ENCODE results near the gene TEKT2.

The TEKT2 gene

GRCh38 chr1:36125129-36125991 lies 41.5 kb downstream of the TEKT2 start, which contains the start of gene COL8A2:
Gene COL8A2 (minus strand): TSS chr1:36125222. CDS start chr1:36100242, 24,980 bp downstream.
- H3K4me3 ChIP-seq (ENCODE audit: low read depth, low read length), result peak within 1 kb of the TSS; percentile 28
- no peak for DNase-seq (ENCODE audit: low read depth)

- H3K4me3 ChIP-seq (ENCODE audit: low read depth, low read length), result no peak overlapping the region
- no peak for DNase-seq (ENCODE audit: low read depth)
Measured at GRCh38 chr1:36126005-36126716, 42.3 kb downstream of the TEKT2 start.

- no peak for DNase-seq (ENCODE audit: low read depth)
Measured at GRCh38 chr1:36126797-36127500, 43.1 kb downstream of the TEKT2 start.

DNA sequence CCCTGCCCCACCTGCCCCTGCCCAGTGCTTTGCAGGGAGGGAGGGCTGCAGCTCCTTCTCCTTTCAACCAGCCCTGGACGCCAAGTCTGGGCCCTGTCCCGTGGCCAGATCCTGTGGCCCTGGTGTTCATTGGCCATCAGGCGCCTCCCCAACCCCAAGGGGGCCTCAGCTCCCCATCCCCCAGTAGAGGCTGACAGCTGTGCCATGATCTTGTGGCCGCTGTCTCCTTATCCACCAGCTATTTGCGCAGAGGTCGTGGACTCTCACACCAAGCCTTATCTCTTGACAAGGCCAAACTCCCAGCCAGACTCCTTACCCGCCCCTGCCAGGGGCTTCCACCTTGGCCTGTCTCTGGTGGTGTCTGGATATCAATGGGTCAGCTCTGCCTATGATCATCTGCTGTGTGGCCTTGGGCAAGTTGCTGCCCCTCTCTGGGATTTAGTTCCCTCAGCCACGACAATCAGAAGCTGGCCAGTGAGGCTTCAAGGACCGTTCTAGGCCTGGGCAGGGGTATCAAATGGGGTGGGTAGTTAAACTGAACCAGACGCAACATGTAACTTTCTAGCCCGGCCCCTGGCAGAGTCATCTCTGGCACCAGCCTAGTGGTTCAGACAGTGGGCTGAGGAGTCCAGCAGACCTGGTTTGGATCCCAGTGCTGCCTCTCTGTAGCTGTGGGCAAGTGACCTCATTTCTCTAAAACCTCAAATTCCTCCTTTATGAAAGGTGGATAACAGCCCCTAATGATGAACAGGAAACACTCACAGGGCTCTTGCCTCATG lies 44.4 kb downstream of the TEKT2 start:
- DNase-seq (ENCODE audit: low read depth), result no peak
- H3K4me3 ChIP-seq (ENCODE audit: low read depth, low read length), result no peak overlapping the region

More at GRCh38 chr1:36126797-36127500, 43.1 kb downstream of the TEKT2 start:
- no peak overlapping the region for H3K4me3 ChIP-seq (ENCODE audit: low read depth, low read length)

GRCh38 chr1:36128905-36129206 lies 45.0 kb downstream of the TEKT2 start:
- H3K4me3 ChIP-seq (ENCODE audit: low read depth, low read length), result no peak overlapping the region
- no peak for DNase-seq (ENCODE audit: low read depth)

- DNase-seq (ENCODE audit: low read depth), result no peak
Measured at GRCh38 chr1:36132029-36132428, 48.1 kb downstream of the TEKT2 start.

DNA sequence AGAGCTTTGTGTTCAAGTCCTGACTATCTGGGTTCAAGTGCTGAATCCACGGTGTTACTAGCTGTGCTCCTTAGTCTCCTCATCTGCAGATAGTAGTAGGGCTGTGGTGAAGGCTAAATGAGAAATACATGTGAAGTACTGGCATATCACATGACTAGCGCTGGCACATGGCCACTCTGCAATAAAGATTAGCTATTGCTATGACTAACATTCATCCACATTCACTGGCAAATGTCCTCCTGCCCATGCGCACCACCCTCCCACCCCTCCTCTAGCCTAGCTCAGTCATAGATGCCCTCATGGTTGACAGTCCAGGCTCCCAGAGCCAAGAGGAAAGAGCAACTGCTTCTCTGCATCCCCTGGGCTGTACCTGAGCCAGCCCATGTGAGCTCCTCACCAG lies 49.6 kb downstream of the TEKT2 start:
- peak; percentile 84 for DNase-seq (ENCODE audit: low read depth)
- no peak overlapping the region for H3K4me3 ChIP-seq (ENCODE audit: low read depth, low read length)

More at GRCh38 chr1:36132029-36132428, 48.1 kb downstream of the TEKT2 start:
- no peak overlapping the region for H3K4me3 ChIP-seq (ENCODE audit: low read depth, low read length)

GRCh38 chr1:36134031-36134430 lies 50.1 kb downstream of the TEKT2 start:
- DNase-seq (ENCODE audit: low read depth), result no peak
- no peak overlapping the region for H3K4me3 ChIP-seq (ENCODE audit: low read depth, low read length)

- no peak overlapping the region for H3K4me3 ChIP-seq (ENCODE audit: low read depth, low read length)
- DNase-seq (ENCODE audit: low read depth), result no peak
Measured at GRCh38 chr1:36134505-36135329, 50.8 kb downstream of the TEKT2 start.

GRCh38 chr1:36135330-36135667 lies 51.4 kb downstream of the TEKT2 start:
- H3K4me3 ChIP-seq (ENCODE audit: low read depth, low read length), result no peak overlapping the region

DNA sequence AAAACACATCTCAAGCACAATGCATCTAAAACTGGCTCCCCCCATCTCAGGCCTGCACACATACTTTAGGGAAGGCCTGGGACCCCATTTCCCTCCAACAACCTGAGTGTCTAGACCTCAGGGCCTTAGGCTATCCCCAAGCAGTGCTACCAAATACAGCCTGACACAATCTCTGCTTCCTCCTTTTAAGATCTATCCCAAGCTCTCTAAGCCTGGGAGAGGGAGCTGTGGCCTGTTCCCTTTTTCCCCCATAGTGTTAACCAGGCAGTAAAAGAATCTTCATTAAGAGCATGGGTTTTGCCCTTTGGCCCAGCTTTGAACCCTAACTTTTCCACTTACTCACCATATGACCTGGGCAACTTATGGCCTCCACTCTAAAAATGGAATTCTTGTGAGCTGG lies 51.9 kb downstream of the TEKT2 start:
- DNase-seq (ENCODE audit: low read depth), result no peak

More at GRCh38 chr1:36135330-36135667, 51.4 kb downstream of the TEKT2 start:
- DNase-seq (ENCODE audit: low read depth), result no peak

GRCh38 chr1:36136535-36136934 lies 52.6 kb downstream of the TEKT2 start:
- H3K4me3 ChIP-seq (ENCODE audit: low read depth, low read length), result no peak overlapping the region
- DNase-seq (ENCODE audit: low read depth), result no peak

More for the DNA sequence above, 51.9 kb downstream of the TEKT2 start:
- no peak overlapping the region for H3K4me3 ChIP-seq (ENCODE audit: low read depth, low read length)

DNA sequence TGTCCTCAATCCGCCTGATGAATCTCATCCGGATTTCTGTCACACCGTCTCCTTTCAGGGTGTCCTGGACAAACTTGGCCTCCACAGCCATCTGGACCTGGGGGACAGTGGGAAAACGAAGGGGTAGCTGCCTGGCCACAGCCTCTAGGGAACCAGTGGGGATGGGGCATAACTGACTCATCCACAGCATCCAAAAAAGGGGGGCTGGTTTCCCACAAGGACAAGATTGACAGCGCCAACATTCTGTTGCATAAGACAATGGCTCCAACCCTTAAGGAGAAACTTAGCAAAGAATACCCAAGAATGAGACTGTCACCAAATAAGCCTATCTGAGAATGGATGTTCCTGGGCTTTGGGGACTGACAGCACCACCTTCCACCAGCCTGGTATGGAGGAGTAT lies 53.3 kb downstream of the TEKT2 start:
- no peak for DNase-seq (ENCODE audit: low read depth)
- H3K4me3 ChIP-seq (ENCODE audit: low read depth, low read length), result no peak overlapping the region

DNA sequence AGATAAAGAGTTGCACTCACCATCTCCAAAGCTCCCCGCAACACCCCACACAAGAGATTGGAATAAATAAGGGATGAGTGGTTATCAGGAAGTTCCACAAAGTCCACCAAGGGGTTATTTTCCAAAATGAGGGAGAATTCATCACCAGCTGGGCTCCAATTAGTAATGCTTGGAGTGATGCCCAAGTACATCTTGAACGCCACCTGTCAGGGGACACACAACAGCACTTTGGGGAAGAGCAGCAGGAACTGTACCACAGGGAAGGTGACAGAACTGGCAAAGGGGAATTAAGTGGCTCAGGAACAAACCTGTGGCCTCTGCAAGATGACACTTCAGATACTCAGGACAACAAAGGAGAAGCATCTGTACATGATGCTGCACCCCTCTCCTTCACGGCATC lies 53.9 kb downstream of the TEKT2 start:
- no peak for DNase-seq (ENCODE audit: low read depth)
- no peak overlapping the region for H3K4me3 ChIP-seq (ENCODE audit: low read depth, low read length)
